CD4-positive, alpha-beta T cell treated with Interferon alpha-2 for 1 hour (primary cell): ENCODE measurements around the gene ANXA2.

Source experiments
- DNase-seq, 2 donors: peaks; one replicate each; pipeline ENCODE4 v3.0.0-alpha.2; 2020 to 2022

Gene ANXA2

GRCh38 chr15:60386615-60387014 is 11.2 kb downstream of the ANXA2 start:
- no peak for DNase-seq

GRCh38 chr15:60385620-60386552 is 11.9 kb downstream of the ANXA2 start:
- DNase-seq, result no peak

GRCh38 chr15:60384526-60385126 is 13.2 kb downstream of the ANXA2 start:
- no peak for DNase-seq

DNA sequence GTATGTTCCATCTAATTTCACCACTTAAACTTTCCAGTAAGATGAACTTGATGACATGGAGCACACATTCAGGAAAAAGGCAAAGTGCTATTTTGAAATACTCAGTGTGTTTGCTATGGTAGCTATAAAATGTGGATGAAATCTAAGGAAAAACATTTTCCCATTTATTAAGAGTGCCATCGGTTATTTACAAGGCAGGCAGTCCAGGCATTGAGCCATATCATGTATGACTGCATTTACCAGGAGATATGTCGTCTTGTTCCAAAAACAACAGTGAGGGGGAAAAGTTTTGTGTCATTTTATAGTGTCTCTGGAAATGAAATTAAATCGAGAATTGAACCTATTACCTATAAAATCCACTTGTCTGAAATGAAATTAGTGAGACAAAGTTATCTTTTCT is 13.7 kb downstream of the ANXA2 start:
- no peak for DNase-seq

- DNase-seq, result no peak
Observed at GRCh38 chr15:60382773-60383674, 14.8 kb downstream of the ANXA2 start.

- DNase-seq, result no peak
Observed at GRCh38 chr15:60381148-60381788, 16.5 kb downstream of the ANXA2 start.

- no peak for DNase-seq
Observed at GRCh38 chr15:60379525-60380274, 18.1 kb downstream of the ANXA2 start.

- no peak for DNase-seq
Observed at GRCh38 chr15:60379185-60379524, 18.6 kb downstream of the ANXA2 start.

DNA sequence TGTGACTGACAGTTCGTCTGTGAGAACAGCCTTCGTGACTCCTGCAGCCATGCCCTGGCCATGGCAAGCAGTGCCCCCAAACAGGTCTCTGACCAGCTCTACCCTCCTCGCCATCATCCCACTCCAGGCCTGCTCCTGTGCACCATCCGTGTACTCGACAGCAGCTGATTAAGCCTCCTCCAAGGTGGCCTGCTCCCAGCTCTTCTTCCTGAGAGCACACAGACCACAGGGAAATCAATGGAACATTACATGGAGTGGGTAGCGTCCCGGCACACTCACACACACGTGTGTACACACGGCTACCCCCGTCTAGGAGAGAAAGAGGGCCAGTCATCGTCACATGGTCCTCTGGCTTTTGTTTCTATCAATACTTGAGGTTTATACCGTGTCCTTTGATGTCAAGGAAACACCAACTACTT is 21.1 kb downstream of the ANXA2 start:
- DNase-seq, result no peak

DNA sequence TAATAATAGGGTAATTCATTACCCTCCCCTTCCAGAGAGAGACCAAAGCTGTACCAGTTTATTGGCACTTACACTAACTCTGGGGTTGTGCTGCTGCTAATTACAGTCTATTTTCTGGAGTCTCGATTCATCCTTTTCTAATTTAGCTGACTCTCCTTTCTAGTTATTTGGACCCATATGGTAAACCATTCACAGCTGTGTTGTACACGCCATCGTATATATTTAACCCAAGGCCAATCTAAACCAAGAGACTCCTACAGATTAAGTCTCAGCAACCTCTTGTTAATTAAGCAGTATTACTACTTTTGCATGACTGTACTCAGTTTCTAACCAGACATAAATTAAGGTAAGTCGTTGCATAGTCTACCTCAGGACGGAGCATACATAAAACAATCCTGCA is 22.5 kb downstream of the ANXA2 start:
- no peak for DNase-seq

DNA sequence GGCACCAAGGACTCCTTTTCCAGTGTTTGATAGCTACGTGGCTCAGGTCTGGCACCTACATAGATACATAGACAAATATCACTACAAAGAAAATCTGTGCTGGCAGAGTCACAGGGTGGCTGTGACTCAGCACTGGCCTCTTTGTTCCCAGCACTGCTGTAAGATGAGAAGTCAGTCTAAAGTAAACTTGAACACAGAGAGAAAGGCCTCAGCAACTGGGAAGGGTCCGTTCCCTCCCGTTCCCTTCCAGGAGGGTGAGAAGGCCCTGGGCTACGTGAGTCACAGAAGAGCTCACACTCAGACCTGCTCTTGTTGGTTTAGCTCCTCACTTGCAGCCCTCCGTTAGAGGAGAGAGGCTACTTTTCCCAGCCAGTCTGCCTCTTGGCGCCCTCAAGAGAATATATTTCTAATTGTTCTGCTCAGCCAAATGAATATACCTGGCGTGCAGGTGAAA is 23.1 kb downstream of the ANXA2 start:
- no peak for DNase-seq

DNA sequence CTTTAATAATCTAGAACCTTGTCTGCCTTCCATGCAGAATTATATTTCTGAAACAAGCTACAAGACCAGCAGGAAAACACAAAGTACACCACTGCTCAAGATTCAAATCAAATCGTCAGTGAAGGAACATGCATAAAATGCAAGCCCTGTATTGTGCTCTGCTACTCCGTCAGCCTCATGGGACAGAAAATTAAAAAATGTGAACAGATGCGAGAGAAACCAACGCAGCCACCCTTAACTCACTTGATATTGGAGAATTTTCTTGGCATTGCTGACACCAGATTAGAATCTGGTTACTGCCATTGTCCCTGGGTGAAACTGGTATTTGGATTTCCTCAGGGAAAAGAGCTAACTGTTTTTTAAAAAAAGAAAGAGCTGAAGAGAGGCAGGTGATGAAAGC is 23.6 kb downstream of the ANXA2 start:
- no peak for DNase-seq

DNA sequence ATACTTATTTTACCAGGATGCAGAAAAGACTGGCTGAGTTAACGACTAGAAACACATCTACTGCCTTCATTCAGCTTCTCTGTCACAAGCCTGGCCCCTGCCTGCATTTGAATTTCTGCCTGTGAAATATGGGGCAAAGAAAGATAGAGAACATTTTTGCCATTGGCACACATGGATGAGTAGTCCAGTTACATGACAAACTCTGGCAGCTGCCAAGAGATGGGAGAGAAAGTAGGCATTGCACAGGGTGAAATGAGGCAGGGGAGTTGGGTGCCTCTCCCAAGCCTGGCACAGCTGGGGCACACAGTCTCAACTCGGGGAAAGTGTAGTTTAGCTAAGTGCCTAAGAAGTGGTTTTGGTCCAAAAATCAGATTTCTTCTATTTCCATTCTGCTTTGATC is 24.0 kb downstream of the ANXA2 start:
- no peak for DNase-seq

DNA sequence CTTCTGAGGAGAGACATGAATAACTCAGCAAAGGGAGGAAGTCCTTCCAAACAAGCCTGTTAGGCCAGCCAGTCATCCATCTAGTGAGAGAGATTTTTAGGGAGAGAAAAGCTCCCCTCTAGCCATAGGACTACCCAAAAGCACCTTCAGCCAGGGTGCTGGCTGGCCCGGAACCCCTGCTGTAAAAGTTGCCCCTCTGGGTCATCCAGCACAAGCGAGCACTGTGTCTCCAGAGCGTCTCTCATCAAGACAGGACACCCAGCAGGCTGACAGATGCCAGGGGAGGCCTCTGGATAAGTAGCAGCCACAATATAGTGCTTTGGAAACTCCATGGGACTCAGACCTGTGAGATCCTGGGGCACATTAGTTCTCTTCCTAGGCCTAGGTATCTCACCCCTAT is 24.5 kb downstream of the ANXA2 start:
- no peak for DNase-seq

DNA sequence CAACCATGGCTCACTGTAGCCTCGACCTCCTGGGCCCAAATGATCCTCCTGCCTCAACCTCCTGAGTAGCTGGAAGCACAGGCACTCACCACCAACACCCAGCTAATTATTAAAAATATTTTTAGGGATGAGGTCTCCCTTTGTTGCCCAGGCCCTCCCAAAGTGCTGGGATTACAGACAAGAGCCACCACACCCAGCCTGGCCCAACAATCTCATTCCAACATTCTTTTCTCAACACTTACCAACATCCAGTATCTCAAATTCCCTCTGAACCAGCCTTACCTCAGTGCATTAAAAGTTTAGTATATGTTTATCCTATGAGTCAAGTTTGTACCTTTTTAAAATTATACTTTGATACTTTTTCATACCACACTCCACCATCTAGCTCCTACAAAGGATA is 25.0 kb downstream of the ANXA2 start:
- no peak for DNase-seq

- DNase-seq, result no peak
Observed at GRCh38 chr15:60372227-60372626, 25.6 kb downstream of the ANXA2 start.

- DNase-seq, result no peak
Observed at GRCh38 chr15:60371175-60372051, 26.4 kb downstream of the ANXA2 start.

DNA sequence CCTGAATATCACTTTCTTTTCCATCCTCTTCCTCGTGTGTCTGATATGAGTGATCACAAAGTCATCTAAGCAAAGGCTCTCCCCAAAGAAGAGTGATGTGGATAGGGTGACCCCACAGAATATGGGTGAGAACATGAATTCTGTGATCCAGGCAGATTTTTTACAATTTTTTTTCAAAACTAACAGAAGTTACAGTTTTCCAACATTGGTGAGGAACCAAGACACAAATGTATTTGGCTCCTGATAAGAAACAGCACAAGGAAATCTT is 27.0 kb downstream of the ANXA2 start:
- no peak for DNase-seq

DNA sequence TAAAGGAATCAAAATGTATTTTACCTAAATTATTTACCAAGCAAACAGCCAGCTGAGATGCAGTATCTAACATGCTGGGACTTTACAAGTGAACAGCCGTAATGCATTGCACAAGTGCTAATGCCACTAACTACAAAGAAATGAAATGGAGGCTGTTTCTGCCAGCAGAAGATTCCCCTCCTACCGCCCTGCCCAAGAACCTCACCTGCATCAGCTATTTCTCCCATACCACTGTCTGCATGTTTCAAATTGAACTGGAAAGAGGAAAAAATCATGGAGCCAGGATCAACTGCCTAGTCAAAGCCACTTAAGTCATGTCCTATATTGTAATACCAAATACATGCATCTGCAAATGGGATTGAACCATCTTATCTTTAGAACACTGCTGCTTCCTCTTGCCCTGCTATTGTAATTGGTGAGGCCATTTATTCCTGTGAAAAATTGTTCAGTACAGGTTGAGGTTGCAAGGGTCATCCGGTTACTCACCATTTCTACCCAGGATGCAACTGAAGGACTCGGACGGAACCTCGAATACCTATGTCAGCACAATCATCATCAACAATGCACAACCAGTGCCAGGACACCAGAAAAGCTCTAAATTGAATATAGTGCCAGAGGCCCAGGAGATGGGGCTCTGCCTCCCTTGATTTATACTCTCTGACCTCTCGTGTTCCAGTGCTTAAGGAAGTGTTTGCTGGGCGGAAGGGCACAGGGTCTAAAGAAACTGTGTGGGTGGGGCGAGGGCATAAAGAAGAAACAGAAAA is 27.5 kb downstream of the ANXA2 start:
- DNase-seq, result no peak

GRCh38 chr15:60369696-60370095 is 28.1 kb downstream of the ANXA2 start:
- DNase-seq, result no peak

- no peak for DNase-seq
Observed at GRCh38 chr15:60364612-60364924, 33.2 kb downstream of the ANXA2 start.
